B cell (primary cell): ENCODE results near the gene FAM78B. TPM values are rescaled to one million over a fixed set of nuclear protein-coding genes. Genes with fewer than 3 reads are reported as not detected.

Experiments
- ATAC-seq: fragments of 200-7000 bp; cut with Tn5 transposase; one replicate; pipeline ENCODE4 v1.10.0; 2021; ENCODE audit warnings: low read depth, mild to moderate bottlenecking, moderate number of reproducible peaks, moderate library complexity
- CTCF ChIA-PET: fragments of 350-600 bp; sonication (Branson Sonifier 250); formaldehyde crosslinking; loops from one replicate; lab custom pipeline; 2021; ENCODE audit warnings: antibody characterized with exemption, inconsistent platforms; lab: Charles Lee
- POLR2A ChIA-PET: fragments of 350-600 bp; sonication (Branson Sonifier 250); formaldehyde crosslinking; loops from one replicate; lab custom pipeline; 2021; ENCODE audit warnings: antibody characterized with exemption; lab: Charles Lee
- DNase-seq: peaks from one replicate; pipeline ENCODE4 v3.0.0; 2013
- H2AFZ ChIP-seq: 2 replicates; pipeline ENCODE4 v1.6.1; 2012; ENCODE audit warnings: mild to moderate bottlenecking, low read depth, low read length; ENCODE audit not compliant: insufficient read depth, poor library complexity, severe bottlenecking
- H3K27ac ChIP-seq, 2 donors: 1 replicate in 1 of 2; 2 replicates in 1 of 2; pipeline ENCODE4 v1.5.1; 2012 to 2013; ENCODE audit warnings: low read length in 2 of 2, mild to moderate bottlenecking in 2 of 2, moderate library complexity in 1 of 2
- H3K27me3 ChIP-seq, 4 experiments: fragments of 200-600 bp in 1 of 4; sonication (generic) in 1 of 4; replicated peaks in 1 of 4; 1 replicate in 2 of 4; 2 replicates in 2 of 4; pipeline versions ENCODE4 v1.6.1 to v1.7.0; 2013 to 2016; ENCODE audit warnings: low read length in 3 of 4, mild to moderate bottlenecking in 2 of 4, mixed read lengths in 1 of 4, moderate library complexity in 1 of 4; ENCODE audit not compliant: insufficient read depth in 4 of 4, control insufficient read depth in 3 of 4; ENCODE audit errors: control extremely low read depth in 1 of 4
- H3K36me3 ChIP-seq, 2 experiments: replicated peaks in 1 of 2; 1 replicate in 1 of 2; 2 replicates in 1 of 2; pipeline versions ENCODE4 v1.6.1 to v1.7.1; 2013; ENCODE audit warnings: low read length in 1 of 2; ENCODE audit not compliant: insufficient read depth in 2 of 2, control insufficient read depth in 1 of 2; ENCODE audit errors: control extremely low read depth in 1 of 2, extremely low read depth in 1 of 2
- H3K4me1 ChIP-seq, 2 donors: fragments of 200-600 bp in 1 of 2; sonication (generic) in 1 of 2; 1 replicate in 1 of 2; 2 replicates in 1 of 2; pipeline versions ENCODE4 v1.5.1 to v1.6.1; 2013 to 2017; ENCODE audit warnings: low read length in 2 of 2; ENCODE audit not compliant: control insufficient read depth in 2 of 2, insufficient read depth in 2 of 2
- H3K4me2 ChIP-seq: replicated peaks from 2 replicates; pipeline ENCODE3; 2012; ENCODE audit warnings: mild to moderate bottlenecking, low read depth, low read length; ENCODE audit not compliant: poor library complexity, severe bottlenecking
- H3K4me3 ChIP-seq, 5 experiments: fragments of 200-600 bp in 1 of 5; sonication (generic) in 1 of 5; 1 replicate in 3 of 5; 2 replicates in 2 of 5; pipeline versions ENCODE4 v1.5.1 to v1.7.0; 2011 to 2016; ENCODE audit warnings: low read length in 4 of 5, mild to moderate bottlenecking in 4 of 5, low read depth in 2 of 5, control low read depth in 1 of 5, moderate library complexity in 1 of 5; ENCODE audit not compliant: insufficient read depth in 1 of 5; ENCODE audit errors: control extremely low read depth in 1 of 5, extremely low read depth in 1 of 5
- H3K79me2 ChIP-seq: fragments of 200-600 bp; sonication (generic); one replicate; pipeline ENCODE4 v1.6.0; 2016; ENCODE audit warnings: low read length; ENCODE audit not compliant: control insufficient read depth, insufficient read depth
- H3K9ac ChIP-seq: fragments of 200-600 bp; sonication (generic); 2 replicates; pipeline ENCODE4 v1.6.1; 2017; ENCODE audit warnings: mild to moderate bottlenecking, low read length, moderate library complexity
- H3K9me3 ChIP-seq, 3 donors: one replicate each; pipeline versions ENCODE4 v1.6.1 to v1.7.1; 2013; ENCODE audit warnings: low read length in 2 of 3; ENCODE audit not compliant: control insufficient read depth in 2 of 3, insufficient read depth in 1 of 3; ENCODE audit errors: control extremely low read depth in 1 of 3
- H4K20me1 ChIP-seq: 2 replicates; pipeline ENCODE4 v1.6.0; 2012; ENCODE audit warnings: mild to moderate bottlenecking, low read length; ENCODE audit not compliant: insufficient read depth, control insufficient read depth, poor library complexity, severe bottlenecking
- H3K27ac Mint-ChIP-seq: one replicate; pipeline ENCODE4 v1.8.0; 2021; ENCODE audit warnings: mixed read lengths
- H3K27me3 Mint-ChIP-seq: one replicate; pipeline ENCODE4 v1.8.0; 2021; ENCODE audit warnings: mixed read lengths
- H3K4me1 Mint-ChIP-seq: one replicate; pipeline ENCODE4 v1.8.0; 2021; ENCODE audit warnings: mixed read lengths
- H3K4me3 Mint-ChIP-seq: one replicate; pipeline ENCODE4 v1.8.0; 2021; ENCODE audit warnings: mixed read lengths
- H3K9me3 Mint-ChIP-seq: one replicate; pipeline ENCODE4 v1.8.0; 2022; ENCODE audit warnings: mixed read lengths; ENCODE audit not compliant: insufficient read depth
- EZH2 ChIP-seq: IDR thresholded peaks from 2 replicates; pipeline ENCODE4 v1.6.1; 2012; ENCODE audit warnings: borderline replicate concordance, low read depth, mild to moderate bottlenecking, moderate library complexity, low read length; ENCODE audit not compliant: insufficient read depth, poor library complexity, severe bottlenecking
- WGBS: methylation state at CpG from one replicate; pipeline ENCODE4 v1.1.5; 2013; ENCODE audit warnings: missing lambda C conversion rate; ENCODE audit not compliant: insufficient coverage; 5-methylcytosine and 5-hydroxymethylcytosine counted together
- intact Hi-C: fragments of 100-400 bp; cut with micrococcal nuclease; formaldehyde crosslinking; loops from one replicate; pipeline ENCODE4 v1.10.0; 2022
- polyA plus RNA-seq: library from polyadenylated mRNA; depleted of rRNA; stranded (reverse); fragments of >200 nt; gene quantifications from 2 replicates; pipeline ENCODE4 v1.2.3, GENCODE V29; 2012
- total RNA-seq, 2 donors: library from RNA; stranded (reverse); fragments of 120-200 nt in 1 of 2; gene quantifications; 1 replicate in 1 of 2; 2 replicates in 1 of 2; pipeline versions ENCODE4 v1.2.3 to v1.2.4, GENCODE V29; 2013 to 2022
- TF ChIP-seq, protein P1 (sequence below): fragments of 200-600 bp; IDR thresholded peaks from one replicate; pipeline ENCODE4 v1.8.0; 2022; ENCODE audit warnings: antibody characterized with exemption, mild to moderate bottlenecking

Gene FAM78B
- total and polyA plus RNA-seq, 2 donors (not counting 1 experiment from before 2014, with no cell fraction given) = 0.22 to 0.81 TPM

DNA sequence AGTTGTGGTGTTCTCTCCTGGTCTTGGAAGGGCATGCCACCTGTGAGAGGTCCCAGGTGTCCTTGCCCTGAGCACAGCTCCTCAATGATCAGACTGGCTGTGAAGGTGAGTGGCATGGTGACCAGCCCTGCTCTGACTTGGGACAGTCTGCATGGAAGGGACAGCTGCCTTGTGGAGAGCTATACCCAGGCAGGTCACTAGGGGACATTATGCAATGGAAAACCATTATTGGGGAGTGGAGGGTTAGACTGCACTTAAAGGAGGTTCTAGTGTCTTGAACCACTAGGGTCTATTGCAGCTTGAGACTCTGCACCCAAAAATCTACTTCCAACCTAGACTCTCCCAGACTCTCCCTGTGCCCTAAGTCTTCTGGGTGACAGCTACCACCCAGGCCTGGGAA is 24.8 kb downstream of the FAM78B start:
- H3K4me3 Mint-ChIP-seq = no peak overlapping the region
- Histone ChIP-seq H4K20me1 (no peaks in the 10 kb centered on the region), H3K4me2 (no peak overlapping the region), H3K27me3 (peaks cover 0 to 2% (median 0%) of the 10 kb centered on the region in 4 experiments), H2AFZ (no peak overlapping the region), H3K9me3 (no peaks in the 10 kb centered on the region), H3K4me1 (no peaks in the 10 kb centered on the region), H3K36me3 (no peaks in the 10 kb centered on the region), H3K79me2 (no peaks in the 10 kb centered on the region), H3K4me3 (no peak overlapping the region), H3K27ac (no peak overlapping the region), H3K9ac (no peak overlapping the region)
- no peak for ATAC-seq
- DNase-seq = no peak
- TF ChIP-seq, protein P1, sequence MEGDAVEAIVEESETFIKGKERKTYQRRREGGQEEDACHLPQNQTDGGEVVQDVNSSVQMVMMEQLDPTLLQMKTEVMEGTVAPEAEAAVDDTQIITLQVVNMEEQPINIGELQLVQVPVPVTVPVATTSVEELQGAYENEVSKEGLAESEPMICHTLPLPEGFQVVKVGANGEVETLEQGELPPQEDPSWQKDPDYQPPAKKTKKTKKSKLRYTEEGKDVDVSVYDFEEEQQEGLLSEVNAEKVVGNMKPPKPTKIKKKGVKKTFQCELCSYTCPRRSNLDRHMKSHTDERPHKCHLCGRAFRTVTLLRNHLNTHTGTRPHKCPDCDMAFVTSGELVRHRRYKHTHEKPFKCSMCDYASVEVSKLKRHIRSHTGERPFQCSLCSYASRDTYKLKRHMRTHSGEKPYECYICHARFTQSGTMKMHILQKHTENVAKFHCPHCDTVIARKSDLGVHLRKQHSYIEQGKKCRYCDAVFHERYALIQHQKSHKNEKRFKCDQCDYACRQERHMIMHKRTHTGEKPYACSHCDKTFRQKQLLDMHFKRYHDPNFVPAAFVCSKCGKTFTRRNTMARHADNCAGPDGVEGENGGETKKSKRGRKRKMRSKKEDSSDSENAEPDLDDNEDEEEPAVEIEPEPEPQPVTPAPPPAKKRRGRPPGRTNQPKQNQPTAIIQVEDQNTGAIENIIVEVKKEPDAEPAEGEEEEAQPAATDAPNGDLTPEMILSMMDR = no peak
- TF ChIP-seq EZH2 = no peak
- POLR2A ChIA-PET = no interaction called here
- H3K4me1 Mint-ChIP-seq = no peaks in the 10 kb centered on the region
- H3K27ac Mint-ChIP-seq = no peak overlapping the region
- H3K9me3 Mint-ChIP-seq = no peaks in the 10 kb centered on the region
- CTCF ChIA-PET = no interaction called here
- intact Hi-C loops = no loop called here
- peaks cover 11% of the 10 kb centered on the region for H3K27me3 Mint-ChIP-seq

DNA sequence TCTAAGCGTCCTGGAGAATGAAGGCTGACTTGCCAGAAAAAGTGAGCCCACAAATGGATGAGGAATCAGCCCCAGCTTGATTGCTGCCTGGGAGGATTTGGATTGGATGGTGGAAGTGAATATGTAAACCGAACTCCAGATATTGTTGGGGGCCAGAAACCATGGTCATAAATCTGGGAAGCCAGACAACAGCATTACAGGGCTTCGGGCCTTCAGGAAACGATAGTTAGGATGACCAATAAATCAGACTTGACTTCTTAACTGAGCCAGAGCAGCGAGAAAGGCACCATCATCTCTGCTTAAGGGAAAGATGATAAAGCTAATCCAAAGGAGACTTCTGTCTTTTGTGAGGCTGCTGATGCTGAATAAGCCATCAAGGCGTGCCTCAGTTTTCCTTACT is 26.6 kb downstream of the FAM78B start:
- intact Hi-C loops = no loop called here
- Histone ChIP-seq H3K4me3 (no peak overlapping the region), H3K27ac (no peak overlapping the region), H3K4me2 (no peak overlapping the region), H3K9me3 (no peaks in the 10 kb centered on the region), H3K79me2 (no peaks in the 10 kb centered on the region), H3K4me1 (no peaks in the 10 kb centered on the region), H3K27me3 (peaks cover 0 to 2% (median 0%) of the 10 kb centered on the region in 4 experiments), H4K20me1 (no peaks in the 10 kb centered on the region), H3K9ac (no peak overlapping the region), H2AFZ (no peak overlapping the region), H3K36me3 (no peaks in the 10 kb centered on the region)
- DNase-seq (no peak), ATAC-seq (no peak)
- 37% methylated on average over 6 of the region's 6 CpGs for WGBS
- POLR2A ChIA-PET = no interaction called here
- Mint-ChIP-seq H3K9me3 (no peaks in the 10 kb centered on the region), H3K4me1 (no peaks in the 10 kb centered on the region), H3K27me3 (peaks cover 16% of the 10 kb centered on the region), H3K4me3 (no peak overlapping the region), H3K27ac (no peak overlapping the region)
- CTCF ChIA-PET = no interaction called here
- TF ChIP-seq, protein P1 = no peak
- no peak for TF ChIP-seq EZH2
